HG02938 (cell line): ENCODE measurements around the gene RD3L.
"Not testable (repeated sequence)": the region's sequence is repeated elsewhere in the genome, so short reads cannot be mapped to it uniquely, and the experiment has no call there.

ENCODE experiments used
- ATAC-seq: cut with Tn5 transposase; IDR thresholded peaks from one replicate; pipeline ENCODE4 v1.9.1; 2021; ENCODE audit warnings: mild to moderate bottlenecking, moderate library complexity; ENCODE audit not compliant: unreplicated experiment

Gene RD3L

DNA sequence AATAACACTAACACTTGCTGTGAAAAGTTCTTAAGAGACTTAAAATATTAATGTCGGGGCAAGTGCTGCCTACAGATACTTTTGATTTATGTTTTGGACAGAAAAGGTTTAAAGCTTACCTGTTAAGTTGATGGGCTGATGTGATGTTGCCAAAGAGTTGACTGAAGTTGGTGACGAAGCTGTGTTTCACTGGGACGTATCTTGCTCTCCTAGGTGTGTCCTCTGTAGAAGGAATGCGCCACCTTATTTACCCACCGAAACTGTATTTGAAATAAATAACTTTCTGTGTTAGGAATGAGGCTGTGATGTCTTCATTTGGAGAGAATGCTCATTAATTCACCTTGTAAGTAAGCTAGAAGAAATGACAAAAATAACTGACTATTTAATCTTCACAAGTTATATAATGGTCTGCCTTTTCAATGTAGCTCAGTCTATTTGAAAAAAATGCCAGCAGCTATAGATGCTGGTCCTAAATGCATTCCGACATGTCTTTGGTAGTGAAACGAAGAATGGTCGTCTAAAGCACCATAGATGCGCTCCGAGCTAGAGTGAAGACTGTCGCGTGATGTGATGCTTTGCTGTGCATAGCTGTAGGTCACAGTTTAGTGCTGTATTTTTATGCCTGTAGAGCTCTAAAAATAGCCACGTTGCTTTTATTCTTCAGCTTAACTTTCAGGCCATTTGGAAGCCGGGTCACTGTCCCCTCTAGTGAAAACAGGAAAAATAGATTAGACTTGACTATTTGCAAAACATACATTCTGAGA is at the start of gene RD3L:
RD3L (minus strand) TSS at position 557 of the 764 bp plus-strand sequence. CDS start 834 bp downstream, outside the sequence.
- no peak for ATAC-seq

DNA sequence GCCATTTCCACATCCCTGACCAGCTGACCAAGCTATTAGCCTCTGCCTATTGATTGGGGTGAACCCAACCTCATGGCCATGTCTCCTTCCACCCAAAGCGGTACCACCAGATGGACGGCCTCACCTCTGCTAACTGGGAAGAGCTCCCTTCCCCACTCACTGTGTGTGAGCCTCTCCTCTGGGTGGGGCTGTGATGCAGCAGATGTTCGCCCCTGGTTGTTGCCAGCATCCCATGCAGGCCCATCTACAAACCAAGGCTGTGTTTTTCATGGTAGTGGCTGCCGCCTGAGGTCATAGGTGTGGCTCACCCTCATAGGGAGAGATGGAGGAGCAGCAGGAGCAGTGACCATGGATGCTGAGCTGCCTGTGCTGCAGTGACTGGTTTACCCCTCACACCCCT is 47.6 kb upstream of the RD3L start:
- no peak for ATAC-seq

DNA sequence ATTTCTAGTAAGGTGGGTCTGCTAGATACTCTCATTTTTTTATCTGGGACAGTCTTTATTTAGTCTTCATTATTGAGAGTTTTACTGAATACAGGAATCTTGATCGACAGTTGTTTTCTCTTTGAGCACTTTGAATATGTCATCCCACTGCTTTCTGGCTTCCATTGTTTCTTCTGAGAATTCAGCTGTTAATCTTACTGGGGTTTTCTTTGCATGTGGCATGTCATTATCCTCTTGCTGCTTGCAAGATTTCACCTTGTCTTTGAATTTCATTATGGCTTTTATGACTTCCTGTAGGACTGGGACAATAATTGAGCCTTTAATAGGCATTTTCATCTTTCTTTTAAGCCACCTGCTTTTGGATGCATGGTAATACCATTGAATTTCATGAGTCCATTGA is 46.7 kb upstream of the RD3L start:
- no peak for ATAC-seq

DNA sequence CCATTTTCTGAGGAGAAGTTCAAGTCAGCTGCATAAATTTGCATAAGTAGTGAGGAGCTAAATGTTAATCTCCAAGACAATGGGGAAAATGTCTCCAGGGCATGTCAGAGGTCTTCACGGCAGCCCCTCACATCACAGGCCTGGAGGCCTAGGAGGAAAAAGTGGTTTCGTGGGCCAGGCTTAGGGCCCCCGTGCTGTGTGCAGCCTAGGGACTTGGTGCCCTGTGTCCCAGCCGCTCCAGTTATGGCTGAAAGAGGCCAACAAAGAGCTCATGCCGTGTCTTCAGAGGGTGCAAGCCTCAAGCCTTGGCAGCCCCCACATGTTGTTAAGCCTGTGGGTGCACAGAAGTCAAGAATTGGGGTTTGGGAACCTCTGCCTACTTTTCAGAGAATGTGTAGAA is 41.9 kb upstream of the RD3L start:
- ATAC-seq = no peak

GRCh38 chr14:103980623-103981238 is 38.4 kb upstream of the RD3L start:
- not testable (repeated sequence) for ATAC-seq

- no peak for ATAC-seq
Observed at GRCh38 chr14:103974575-103974974, 32.2 kb upstream of the RD3L start.

- ATAC-seq = no peak
Observed at GRCh38 chr14:103973354-103973753, 31.0 kb upstream of the RD3L start.

- ATAC-seq = no peak
Observed at GRCh38 chr14:103969961-103970360, 27.6 kb upstream of the RD3L start.

- ATAC-seq = no peak
Observed at GRCh38 chr14:103966631-103967030, 24.3 kb upstream of the RD3L start.

DNA sequence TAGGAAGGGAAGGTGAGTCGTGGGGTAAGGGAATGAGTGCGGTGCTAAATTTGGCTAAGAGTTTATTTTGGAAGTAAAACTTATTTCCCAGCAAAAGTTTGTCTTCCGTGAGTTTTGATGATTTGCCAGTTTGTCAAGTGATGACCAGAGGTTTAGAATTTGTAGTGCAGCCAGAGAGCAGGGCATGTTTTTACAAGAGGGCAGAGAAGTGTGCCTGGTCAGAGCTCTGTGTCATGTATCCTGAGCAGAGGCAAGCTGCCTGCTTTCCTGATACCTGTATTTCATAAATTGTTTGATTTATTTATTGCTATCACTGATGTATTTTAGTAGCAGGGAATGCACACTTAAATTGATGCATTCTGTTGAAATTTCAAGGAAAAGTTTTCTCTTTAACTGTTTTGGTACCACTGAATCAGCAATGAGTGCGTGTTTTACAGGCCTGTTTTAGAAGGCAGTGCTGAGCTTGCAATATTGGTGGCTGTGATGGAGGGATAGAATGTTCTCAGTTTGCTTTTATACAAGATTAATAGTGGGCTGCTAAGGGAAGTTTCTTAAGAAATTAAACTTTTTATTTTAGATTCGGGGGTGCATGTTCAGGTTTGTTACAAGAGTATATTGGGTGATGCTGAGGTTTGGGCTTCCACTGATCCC is 19.7 kb upstream of the RD3L start:
- no peak for ATAC-seq

- ATAC-seq = no peak
Observed at GRCh38 chr14:103960457-103961055, 18.2 kb upstream of the RD3L start.

DNA sequence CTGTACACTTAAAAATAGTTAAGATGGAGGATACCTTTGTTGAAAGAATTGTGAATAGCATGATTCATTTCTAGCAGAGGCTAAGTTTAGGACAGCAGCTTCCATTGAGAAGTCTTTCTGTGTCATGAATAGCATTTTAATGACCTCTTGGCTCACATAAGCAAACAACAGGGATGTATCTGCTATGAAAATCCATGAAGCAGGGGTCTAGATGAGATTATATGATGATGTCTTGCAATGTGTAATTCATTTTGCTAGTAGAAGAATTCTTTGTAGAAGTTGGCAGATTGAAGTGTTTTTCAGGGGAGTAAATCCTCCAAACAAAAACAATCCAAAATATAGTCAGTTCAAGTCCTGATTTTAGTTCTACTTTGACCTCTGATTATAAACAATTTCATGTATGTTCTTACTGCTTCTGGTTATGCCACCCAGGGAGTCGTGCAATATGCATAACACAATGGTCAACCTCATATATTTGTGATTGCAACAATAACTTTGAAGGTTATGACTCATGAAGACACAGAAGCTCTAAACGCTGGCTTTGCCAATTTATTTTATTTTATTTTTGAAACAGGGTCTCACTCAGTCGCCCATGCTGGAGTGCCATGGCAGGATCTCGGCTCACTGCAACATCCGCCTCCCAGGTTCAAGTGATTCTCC is 6.9 kb upstream of the RD3L start:
- ATAC-seq = no peak

GRCh38 chr14:103948442-103948841 is 6.1 kb upstream of the RD3L start:
- no peak for ATAC-seq

DNA sequence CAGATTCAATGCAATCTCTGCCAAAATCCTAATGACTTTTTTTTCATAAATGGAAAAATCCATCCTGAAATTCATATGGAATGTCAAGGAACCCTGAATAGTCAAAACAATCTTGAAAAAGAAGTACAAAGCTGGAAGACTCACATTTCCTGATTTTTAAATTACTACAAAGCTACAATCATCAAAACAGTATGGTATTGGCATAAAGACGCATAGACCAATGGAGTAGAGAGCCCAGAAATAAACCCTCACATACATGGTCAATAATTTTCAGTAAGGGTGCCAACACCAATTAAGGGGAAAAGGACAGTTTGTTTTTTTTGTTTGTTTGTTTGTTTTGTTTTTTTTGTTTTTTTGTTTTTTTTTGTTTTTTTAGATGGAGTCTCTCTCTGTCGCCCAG is 4.6 kb upstream of the RD3L start:
- ATAC-seq = no peak

DNA sequence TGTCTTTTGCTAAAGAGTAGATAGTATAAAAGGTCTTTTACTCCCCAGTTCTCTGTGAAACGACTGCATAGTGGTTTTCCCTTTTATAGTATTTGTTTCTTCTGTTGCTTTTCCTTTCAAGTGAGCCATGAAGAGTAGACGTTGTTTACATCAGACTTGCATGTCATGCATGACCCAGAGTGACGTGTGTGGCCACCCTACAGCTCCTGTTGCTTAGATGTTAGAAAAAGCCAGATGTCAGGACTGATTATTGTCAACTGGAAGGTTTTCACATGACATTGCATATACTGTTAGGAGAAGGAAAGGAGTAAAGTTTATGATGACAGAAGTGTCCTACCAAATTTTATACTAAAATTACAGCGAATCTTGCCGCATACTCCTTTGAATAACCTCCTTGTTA is 1.3 kb upstream of the RD3L start:
- ATAC-seq = no peak

DNA sequence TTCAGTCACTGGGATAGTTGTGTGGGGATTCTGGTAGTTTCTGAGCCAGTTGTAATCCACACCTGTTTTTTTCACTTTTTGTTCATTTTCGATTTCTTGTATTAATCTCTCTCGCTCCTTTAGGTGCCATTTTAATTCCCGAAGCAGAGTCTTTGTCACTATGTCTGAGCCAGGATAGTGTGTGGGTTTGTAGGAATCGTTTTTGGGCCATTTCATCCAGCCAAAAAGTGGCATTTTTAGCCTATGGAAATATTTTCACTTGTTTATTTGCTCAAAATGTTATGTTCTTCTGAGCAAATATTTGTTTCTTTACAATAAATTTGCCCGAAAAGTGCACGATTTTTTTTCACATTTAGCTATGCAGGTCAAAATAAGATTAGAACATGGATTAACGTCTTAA is 867 bp downstream of the RD3L start:
- ATAC-seq = no peak

GRCh38 chr14:103935102-103935501 is 7.2 kb downstream of the RD3L start:
- no peak for ATAC-seq

- no peak for ATAC-seq
Observed at GRCh38 chr14:103932791-103933490, 9.4 kb downstream of the RD3L start.

DNA sequence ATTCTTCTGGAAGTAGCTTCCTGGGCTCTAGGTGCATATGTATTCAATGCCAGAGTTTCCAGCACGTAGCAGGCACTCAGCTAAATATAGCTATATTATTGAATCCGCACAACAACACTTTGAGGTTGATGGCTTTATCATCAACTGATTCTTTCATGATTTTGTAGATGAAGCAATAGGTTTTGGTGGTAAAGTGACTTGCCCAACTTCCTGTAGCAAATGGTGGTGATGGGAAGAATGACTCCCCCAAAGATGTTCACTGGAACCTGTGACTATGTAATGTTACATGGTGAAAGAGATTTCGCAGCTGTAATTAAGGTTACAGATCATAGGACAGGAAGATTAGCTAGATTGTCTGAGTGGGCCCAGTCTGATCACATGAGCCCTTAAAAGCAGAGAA is 10.9 kb downstream of the RD3L start:
- ATAC-seq = no peak

DNA sequence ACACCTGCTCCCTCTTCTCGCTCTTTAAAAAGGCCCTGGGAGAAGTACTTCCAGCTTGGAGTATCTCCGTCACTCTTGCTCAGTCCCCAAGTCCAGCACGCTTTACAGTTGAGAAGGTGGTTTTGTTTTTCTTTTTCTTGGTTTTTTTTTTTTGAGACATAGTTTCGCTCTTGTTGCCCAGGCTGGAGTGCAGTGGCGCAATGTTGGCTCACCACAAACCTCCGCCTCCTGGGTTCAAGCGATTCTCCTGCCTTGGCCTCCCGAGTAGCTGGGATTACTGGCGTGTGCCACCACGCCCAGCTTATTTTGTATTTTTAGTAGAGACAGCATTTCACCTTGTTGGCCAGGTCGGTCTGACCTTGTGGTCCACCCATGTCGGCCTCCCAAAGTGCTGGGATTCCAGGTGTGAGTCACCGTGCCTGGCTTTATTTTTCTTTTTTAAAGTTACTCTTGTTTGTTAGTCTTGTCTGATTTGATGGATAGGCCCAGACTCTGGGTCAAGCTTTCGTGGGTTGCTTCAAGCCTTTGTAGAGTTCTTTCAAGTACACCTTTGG is 12.2 kb downstream of the RD3L start:
- no peak for ATAC-seq
